GM19468 (cell line): ENCODE results near the gene EHF.

ENCODE experiments used
- ATAC-seq: cut with Tn5 transposase; IDR thresholded peaks from one replicate; pipeline ENCODE4 v1.9.1; 2021; ENCODE audit warnings: mild to moderate bottlenecking, moderate library complexity, moderate number of reproducible peaks; ENCODE audit not compliant: unreplicated experiment; ENCODE audit errors: extremely low read depth

EHF gene

DNA sequence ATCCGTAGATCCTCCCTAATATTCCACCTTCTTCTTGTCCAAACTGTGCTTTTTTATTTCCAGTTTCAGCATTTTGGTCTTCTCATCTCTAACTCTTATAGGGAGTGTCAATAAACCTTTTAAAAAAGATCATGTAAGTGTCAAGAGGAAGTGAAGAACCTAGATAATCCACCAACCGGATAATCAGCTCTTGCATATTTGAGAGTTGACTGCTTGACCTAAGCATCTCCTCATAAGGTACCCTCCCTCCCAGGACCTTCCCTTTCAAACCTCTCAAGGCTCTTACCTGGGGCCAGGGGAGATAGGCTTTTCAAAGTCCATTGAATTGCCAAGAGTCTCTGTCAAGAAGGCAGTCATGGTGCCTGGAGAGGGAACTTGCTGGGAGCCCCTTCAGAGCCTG, 691 bp upstream of the EHF start:
- ATAC-seq: no peak

DNA sequence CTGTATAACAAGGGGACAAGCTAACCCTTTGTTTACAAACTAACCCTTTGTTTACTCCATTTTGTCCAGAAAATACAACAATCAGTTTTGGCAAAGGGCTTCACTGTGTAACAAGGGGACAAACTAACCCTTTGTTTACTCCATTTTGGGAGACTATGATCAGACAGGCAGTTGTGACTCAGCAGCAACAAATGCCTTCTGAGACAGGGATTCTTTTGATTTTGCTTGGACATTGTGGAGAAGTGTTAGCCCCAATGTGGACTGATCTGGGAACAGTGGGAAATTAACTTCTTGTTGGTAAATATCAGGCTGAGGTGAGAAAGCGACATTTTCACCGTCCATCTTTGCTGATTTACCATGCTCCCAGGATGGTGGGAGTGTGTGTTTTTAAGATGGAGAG, 983 bp downstream of the EHF start:
- ATAC-seq: no peak

DNA sequence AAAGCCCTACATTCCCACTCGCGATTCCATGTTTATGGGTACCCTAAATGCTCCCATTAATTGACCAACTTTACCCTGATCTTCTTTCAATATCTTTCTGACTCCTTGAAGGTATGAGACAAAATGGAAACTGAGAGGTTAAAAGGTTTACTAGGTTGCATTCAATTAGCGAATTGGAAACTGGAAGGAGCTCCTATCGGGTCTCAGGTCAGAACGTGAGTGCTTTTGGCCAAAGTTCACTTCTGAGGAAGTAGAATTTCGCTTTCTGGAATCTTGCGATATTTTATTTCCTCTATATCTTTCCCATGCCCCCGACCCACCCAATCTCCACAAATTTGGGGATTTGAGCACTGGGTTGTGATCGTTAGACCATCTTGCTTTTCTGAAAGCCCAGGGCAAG, 2.6 kb downstream of the EHF start:
- ATAC-seq: no peak

DNA sequence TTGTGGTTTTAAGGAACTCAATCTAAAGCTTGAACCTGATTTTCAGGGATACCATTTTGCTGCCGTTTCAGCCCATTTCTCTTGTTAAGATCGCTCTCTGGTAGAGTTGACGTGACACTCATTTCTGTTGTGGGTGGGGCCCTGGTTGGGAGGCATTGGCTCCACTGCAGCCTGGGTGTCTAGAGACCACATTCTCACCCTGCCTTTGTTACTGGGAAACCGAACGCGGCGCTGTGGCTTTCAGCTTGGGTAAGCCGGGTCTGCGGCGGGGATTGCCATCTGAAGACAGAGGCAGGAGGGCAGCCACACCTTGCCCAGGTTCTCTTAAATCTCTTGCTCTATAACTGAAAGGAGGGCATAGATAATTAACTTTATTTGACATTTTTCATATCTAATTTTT, 3.2 kb downstream of the EHF start:
- peak; percentile 61 for ATAC-seq

DNA sequence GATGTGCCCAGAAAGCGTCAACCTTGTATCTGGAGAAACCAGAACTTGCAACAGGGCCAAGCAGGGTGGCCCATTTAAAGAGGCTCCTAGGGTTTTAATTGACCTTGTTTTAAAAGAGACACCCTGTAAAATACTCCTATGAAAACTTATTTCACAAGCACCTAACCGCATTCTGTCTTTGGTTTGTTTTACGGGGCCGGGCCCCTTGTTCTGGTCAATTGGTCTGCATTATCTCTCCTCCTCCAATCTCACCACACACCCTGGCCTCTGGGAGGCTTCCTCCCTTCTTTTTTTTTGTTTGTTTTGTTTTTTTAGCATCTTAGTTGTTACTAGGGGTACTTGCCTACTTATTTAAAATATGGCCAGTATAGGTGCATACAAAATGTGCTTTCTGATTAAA, 4.7 kb downstream of the EHF start:
- ATAC-seq: no peak

DNA sequence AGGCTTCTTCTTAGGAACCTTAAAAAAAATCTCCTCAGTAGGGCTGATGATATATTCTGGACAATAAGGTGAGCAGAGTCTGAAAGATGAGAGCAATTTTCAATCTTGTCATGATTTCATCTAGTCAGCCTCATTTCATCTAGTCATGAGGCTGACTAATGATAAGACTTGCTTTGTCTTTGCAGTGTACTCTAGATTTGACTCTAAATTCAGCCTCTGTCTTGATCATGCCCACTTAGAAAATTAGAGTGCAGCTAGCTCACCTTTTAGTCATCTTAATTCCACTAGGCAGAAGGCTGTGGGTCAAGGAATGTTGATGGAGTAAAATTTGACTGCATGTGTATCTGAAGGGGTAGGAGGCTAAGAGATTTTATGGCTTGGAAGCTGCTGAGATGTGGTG, 5.5 kb downstream of the EHF start:
- no peak for ATAC-seq

DNA sequence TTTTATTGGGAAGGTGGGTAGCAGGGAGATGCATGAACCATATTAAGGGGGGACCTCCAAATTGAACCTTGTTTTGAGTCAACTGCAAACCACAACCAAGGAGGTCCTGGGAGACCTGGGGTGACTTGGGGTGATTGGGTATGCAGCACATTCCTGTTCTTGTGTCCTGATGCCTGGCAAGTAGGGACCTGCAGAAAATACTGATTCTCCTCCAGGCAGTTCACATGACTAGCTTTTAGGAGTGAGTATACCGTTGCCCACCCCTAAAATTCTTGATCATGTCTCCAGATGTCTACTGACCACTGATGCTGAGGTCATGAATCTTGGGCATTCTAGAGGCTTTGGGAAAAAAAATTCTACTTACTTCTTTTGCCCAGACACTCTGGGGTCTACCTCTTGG, 6.3 kb downstream of the EHF start:
- no peak for ATAC-seq

DNA sequence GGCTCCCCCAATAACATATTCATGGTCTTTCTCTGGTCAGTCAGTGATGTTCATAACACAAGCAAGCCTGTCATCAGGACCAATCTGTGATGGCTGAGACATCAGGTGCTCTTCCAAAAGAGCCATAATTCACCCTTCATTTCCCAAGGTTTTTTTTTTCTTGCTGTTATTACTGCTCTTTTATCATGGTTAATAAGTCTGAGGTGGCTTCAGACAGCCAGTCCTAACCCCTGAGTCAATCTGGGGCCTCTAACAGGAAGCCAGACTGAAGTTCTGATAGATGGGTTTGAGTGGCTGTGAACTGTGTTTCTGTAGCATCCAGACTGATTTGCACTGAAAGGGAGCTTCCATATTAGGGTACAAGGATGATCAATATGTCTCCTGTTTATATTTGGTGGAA, 8.8 kb downstream of the EHF start:
- ATAC-seq: no peak

DNA sequence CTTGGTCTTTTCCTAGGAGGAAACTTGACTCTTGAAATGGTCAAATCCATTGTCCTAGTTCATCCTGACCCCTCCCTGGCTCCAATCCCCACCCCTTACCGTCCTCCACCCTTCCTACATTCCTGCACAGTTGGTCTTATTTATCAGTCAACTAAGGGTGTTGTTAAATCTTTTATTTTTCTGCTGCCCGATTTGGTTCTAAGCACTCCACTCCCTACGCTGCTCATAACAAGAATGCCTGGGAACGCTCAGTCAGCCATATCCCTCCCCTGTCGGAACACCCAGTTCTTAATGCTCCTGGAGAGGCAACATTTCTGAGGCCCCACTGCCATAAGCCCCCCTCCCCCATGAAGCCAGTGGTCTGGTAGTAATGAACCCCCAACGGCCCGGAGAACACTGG, 9.7 kb downstream of the EHF start:
- no peak for ATAC-seq

DNA sequence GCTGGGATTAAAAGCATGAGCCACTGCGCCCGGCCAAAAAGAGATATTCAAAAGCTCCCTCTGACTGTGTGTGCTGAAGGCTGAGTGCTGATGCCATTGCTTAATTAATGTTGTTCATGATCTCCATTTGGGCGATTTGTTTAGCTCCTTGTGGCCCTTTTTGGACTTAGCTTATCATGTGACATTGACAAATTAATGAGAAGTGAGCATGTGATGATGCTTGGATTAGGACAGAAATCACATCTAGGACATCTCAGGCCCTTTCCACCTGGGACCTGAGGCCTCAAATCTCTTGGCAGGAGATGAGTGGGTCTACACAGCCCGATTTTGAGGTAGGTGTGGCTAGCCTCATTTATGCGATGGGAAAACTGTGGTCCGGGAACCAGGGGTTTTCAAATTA, 10.4 kb downstream of the EHF start:
- ATAC-seq: no peak

DNA sequence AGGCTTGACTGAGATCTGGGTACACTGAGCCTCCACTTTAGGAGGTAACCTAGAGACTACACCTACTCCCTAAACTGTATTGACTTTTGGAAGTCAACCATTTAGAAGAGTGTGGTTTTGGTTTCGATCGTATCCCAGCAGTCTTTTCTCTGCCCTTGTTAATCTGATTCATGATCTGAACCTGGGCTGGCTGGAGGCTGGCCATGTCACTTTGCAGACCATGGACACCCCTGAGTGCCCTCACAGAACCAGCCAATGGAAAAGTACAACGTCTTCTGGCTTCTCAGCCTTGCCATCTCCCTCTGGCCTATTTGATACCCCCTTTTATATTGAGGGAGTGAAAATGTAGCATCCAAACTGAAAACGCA, 10.8 kb downstream of the EHF start:
- ATAC-seq: no peak

DNA sequence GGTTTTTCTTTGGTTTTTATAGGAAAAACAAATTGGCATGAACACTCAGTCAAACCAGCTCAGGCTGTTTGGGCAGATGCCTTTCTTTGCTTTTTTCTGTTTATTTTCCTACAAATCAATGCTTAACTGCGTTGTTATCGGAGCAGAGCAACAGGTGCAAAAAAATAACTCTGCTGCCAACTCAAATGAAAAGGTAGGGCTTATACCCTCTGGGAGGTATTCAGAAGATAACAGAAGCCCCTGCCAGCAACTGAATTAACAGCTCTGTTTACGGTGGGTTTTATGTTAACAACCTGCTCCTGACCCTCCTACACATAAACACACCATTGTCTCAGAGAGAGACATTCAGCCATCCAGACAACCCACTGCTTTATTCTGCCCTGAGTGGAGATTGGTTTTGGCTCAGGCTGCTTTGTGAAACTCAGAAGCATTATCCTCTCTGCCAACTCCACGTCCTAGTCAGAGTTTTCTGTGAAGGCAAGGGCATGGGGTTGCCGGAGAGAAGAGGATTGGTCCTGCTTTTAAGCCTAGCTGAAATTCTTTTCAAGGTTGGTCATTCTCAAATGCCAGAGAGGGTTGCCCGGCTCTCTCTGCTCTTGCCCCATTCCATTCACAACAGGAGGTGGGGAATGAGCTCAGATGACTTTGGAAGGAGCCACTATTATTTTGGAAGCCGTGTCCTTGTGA, 11.4 kb downstream of the EHF start:
- ATAC-seq: no peak

DNA sequence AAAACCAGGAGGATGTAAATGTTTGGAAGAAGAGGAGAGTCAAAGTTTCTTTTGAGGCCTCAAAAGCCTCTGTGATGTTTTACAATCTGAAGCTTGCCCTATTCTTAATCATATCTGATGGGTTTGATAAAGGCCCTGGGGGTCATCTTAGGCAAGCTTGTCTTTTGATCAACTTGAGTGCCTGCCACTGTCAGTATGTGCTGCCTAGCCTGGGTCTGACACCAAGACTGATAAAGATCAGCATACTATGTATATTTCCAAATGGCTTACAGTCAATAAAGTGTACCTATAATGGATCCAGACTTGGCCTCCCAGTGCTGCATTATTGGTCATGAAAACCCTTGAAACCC, 12.7 kb downstream of the EHF start:
- ATAC-seq: no peak

DNA sequence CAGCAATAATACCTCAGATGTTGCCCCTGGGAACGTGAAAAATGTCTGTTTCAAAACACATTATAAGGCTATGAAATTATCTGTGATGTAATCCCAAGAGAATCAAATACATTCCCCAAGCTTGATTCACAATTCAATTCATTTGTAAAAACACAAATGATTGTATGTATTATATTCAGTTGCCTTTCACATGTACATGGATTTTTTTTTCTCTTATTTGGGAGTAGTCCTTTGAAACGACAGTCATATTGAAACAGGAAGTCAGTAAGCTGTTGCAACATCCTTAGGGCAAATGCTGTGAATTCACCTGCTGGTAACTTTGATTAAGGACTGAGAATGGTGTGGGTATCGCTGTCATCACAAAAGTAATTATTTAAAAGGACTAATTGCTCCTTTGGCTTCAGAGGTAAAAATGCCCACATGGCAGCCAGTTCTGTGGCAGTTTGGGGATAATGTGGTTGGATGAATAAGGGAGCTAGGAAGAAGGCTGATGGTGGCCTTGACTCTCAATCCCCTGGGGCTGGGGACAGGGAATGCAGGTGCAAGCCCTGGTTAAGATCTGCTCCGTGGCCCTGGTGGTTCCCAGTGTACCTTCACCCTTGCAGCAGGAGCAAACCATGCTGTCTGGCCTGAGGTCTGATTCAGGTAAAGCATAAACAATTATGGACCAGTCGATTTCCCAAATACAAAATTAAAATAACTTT, 13.2 kb downstream of the EHF start:
- peak; percentile 91 for ATAC-seq

DNA sequence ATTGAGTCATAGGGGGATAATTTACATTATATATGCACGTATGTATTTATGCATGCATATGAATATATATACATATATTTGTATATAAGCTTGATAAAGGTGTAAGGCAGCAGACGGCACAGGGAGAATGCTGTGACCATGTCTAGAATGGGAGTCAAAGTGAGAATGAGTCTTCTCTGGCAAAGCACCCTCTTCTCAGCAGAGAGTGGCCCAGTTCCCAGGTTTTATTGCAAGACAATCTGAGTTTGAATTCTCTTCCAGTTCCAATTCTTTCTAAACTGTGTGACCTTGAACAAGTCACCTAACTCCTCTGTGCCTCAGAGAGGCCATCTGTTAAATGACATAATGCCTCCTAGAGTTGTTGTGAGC, 13.8 kb downstream of the EHF start:
- no peak for ATAC-seq

DNA sequence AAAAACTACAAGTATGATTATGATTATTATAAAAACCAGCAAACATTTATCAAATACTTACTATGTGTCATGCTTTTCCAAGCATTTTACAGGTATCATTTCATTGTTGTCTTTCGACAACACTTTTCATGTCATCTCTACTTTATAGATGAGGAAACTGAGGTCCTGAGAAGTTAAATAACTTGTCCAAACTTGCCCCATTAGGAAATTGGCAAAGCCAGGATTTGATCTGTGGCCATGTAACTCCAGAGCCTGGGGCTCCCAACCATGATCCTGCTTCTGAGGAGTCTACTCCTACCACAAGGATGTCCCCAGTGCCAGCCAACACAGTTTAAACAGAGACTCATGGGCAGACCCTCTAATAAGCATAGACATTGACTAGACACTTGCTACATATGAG, 15.2 kb downstream of the EHF start:
- no peak for ATAC-seq

DNA sequence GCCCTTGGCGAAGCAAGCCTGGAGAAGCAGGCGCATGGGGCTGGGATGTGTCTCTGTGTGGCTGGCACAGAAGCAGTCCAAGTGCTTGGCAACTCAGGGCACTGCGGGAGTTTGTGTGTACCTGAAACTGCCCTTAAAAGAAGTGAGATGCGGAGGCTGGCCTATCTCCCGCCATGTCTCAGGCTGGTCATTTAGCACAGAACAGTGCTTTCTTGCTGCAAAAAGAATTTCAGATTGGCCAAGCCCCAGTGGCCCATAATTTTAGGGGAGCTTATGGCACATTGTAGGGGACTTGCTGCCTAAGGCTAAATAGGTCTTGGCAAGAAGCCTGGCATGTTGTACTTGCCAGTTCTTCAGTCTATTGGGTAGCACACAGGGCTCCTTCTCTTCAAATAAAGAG, 16.4 kb downstream of the EHF start:
- ATAC-seq: no peak

DNA sequence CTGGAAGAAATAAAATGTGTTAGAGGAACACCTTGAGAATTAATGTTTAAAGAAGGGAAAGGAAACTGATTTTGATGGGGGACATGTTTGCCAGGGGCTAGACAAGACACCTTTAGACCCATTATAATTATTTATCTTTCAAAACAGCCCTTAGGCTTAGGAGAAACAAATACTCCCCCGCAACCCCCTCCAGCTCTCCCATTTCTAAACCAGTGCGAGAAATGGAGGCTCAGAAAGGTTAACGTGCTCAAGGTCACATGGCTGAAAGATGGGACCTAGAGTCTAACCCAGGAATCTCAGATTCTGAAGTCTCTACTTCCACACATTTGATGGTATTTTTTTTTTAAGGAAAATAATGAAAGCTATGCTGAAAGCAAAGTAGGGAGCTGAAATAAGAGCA, 18.0 kb downstream of the EHF start:
- no peak for ATAC-seq

DNA sequence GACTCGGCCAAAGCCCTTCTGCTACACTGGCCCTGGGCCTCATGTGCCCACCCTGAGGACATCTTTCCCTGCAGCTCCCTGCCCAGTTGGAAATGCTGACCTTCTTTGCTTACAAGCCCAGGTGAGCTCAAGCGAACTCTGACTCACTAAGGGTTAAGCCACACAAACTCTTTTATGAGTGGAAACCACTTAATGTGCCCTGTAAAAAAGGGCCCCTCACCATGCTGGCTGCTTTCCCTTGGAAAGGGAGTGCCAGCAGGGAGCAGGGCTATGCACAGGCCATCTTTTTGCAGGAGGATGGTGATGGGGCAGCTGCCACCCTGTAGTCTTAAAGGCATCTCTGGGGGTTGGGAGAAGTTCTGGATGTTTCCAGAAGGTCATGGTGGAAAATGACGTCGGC, 18.7 kb downstream of the EHF start:
- ATAC-seq: no peak

DNA sequence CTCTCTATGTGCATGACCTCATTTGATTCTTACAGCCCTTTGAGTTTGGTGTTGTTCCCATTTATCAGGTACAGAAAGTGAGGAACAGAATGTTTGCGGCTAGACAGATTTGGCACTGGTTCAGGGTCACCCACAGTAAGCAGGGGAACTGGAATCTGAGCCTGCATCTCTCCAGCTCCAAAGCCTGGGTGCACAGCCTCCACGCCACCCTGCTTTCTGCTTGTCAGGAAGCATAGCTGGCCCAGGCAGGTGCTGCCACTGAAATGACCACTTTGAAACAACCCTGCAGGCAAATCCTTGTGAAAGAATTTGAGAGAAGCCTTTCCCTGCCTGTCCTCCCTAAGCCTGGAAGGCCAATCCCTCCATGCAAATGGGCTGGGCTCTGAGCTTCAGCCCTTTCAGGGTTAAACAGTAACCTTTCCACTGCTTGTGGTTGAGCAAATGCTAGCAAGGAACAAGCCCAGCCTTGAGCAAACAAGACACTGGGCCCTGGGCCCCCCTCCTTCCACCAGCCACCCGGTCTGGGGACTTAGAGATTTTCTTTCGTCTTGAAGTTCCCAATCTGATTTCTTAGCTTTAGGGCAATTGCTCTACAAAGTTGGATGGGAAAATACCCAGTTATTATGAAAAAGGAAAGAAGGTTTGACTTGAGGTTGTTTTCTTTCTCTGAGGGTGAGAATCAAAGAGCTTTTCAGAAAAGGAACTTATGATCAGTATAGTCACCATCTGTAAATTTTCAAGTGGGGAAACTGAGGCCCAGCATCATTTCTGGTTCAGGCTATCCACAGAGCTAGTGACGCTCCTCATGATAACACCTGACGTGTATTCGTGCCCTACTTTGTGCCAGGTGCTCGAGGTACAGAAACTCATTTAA, 19.4 kb downstream of the EHF start:
- peak; percentile 80 for ATAC-seq

DNA sequence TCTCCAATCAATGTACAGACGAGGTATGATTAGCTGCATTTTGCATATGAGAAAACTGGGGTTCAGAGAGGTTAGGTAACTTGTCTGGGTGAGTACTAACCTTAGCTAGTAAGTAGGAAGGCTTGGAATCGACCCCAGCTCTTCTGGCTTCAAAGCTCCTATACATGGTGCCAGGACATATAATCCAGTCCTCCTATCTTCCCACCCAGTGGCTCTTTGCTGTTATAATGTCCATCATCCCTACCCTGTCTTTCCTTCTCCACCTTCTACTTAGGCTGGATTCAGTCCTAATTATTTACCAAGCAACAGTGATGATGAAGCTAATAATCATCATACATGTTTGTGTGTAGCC, 20.0 kb downstream of the EHF start:
- ATAC-seq: no peak

DNA sequence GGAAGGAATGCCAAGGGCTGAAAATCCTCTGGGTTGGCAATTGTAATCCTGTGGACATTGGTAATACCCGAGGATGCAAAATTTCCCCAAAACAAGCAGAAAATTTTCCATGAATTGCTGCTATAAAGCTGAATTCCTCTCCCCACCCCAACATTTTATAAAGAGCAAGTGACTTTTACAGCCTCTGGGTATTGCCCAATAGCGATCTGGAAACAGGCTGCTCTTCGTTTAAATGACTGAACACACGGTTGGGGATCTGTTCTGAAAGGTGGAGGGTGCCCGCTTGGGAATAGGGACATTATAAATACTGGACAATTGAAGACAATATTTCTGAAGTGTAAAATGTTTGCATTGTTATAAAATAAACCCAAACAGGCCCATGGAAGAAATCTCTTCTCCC, 20.6 kb downstream of the EHF start:
- no peak for ATAC-seq
